Dendritic cell treated with granulocyte-macrophage colony-stimulating factor and Interleukin-4, amounts not matched to agents 40 ng/mL and 50 ng/mL, for 4 days (primary cell): ENCODE results near the gene GALNT6.
"Not testable (repeated sequence)": the region's sequence is repeated elsewhere in the genome, so short reads cannot be mapped to it uniquely, and the experiment has no call there.

ENCODE experiments used
- H3K27ac Mint-ChIP-seq: one replicate; pipeline ENCODE4 v1.8.0; 2022; ENCODE audit warnings: mild to moderate bottlenecking, mixed read lengths
- H3K27me3 Mint-ChIP-seq: one replicate; pipeline ENCODE4 v1.8.0; 2022; ENCODE audit warnings: mild to moderate bottlenecking, mixed read lengths
- H3K36me3 Mint-ChIP-seq: one replicate; pipeline ENCODE4 v1.8.0; 2022; ENCODE audit warnings: low read depth, mixed read lengths
- H3K4me1 Mint-ChIP-seq: one replicate; pipeline ENCODE4 v1.8.0; 2022; ENCODE audit warnings: low read depth, mixed read lengths
- H3K4me3 Mint-ChIP-seq: one replicate; pipeline ENCODE4 v1.8.0; 2022; ENCODE audit warnings: mild to moderate bottlenecking, moderate library complexity, mixed read lengths
- H3K9me3 Mint-ChIP-seq: one replicate; pipeline ENCODE4 v1.8.0; 2022; ENCODE audit warnings: mixed read lengths
- intact Hi-C: fragments of 100-400 bp; cut with micrococcal nuclease; formaldehyde crosslinking; loops from one replicate; pipeline ENCODE4 v1.15.0; 2022

Gene GALNT6

GRCh38 chr12:51346581-51346980 is 44.6 kb downstream of the GALNT6 start, which contains the start of gene CELA1:
TSS of gene CELA1 (minus strand) at chr12:51346679. CDS start at chr12:51346638, 41 bp downstream.
- Mint-ChIP-seq H3K27ac (no peak within 1 kb of the TSS), H3K4me3 (no peak within 1 kb of the TSS), H3K4me1 (peaks cover 5% of the 10 kb centered on the region), H3K9me3 (no peaks in the 10 kb centered on the region), H3K36me3 (no peaks in the 10 kb centered on the region), H3K27me3 (peaks cover 8% of the 10 kb centered on the region)
- intact Hi-C loops: no loop called here

- Mint-ChIP-seq H3K27me3 (peaks cover 8% of the 10 kb centered on the region), H3K27ac (no peak overlapping the region), H3K9me3 (no peaks in the 10 kb centered on the region), H3K36me3 (no peaks in the 10 kb centered on the region), H3K4me1 (peaks cover 12% of the 10 kb centered on the region), H3K4me3 (no peak overlapping the region)
- intact Hi-C loops: no loop called here
These were observed 45.5 kb downstream of the GALNT6 start for GRCh38 chr12:51345681-51346080.

- intact Hi-C loops: loop anchor here (5.0 kb wide), 1 partner anchor 36 kb away; no protein-coding TSS in a partner anchor
- no peaks in the 10 kb centered on the region for H3K36me3 Mint-ChIP-seq
- H3K4me3 Mint-ChIP-seq: no peak overlapping the region
- peaks cover 11% of the 10 kb centered on the region for H3K27me3 Mint-ChIP-seq
- peaks cover 12% of the 10 kb centered on the region for H3K4me1 Mint-ChIP-seq
- H3K27ac Mint-ChIP-seq: no peak overlapping the region
- H3K9me3 Mint-ChIP-seq: no peaks in the 10 kb centered on the region
These were observed 48.0 kb downstream of the GALNT6 start for GRCh38 chr12:51343201-51343600.

GRCh38 chr12:51342416-51342815 is 48.8 kb downstream of the GALNT6 start:
- Mint-ChIP-seq H3K27ac (no peak overlapping the region), H3K9me3 (no peaks in the 10 kb centered on the region), H3K4me3 (no peak overlapping the region), H3K36me3 (no peaks in the 10 kb centered on the region), H3K27me3 (peaks cover 9% of the 10 kb centered on the region), H3K4me1 (peaks cover 12% of the 10 kb centered on the region)
- intact Hi-C loops: loop anchor here (5.0 kb wide), 1 partner anchor 35 kb away; no protein-coding TSS in a partner anchor

GRCh38 chr12:51341251-51342007 is 49.8 kb downstream of the GALNT6 start:
- Mint-ChIP-seq H3K27me3 (peaks cover 8% of the 10 kb centered on the region), H3K36me3 (no peaks in the 10 kb centered on the region), H3K9me3 (no peaks in the 10 kb centered on the region), H3K4me3 (peak overlapping the region; percentile 59), H3K27ac (peak overlapping the region; percentile 72), H3K4me1 (peaks cover 18% of the 10 kb centered on the region)
- intact Hi-C loops: loop anchor here (2.0 to 5.0 kb wide), 3 partner anchors 17 to 79 kb away; partner anchors contain the start of gene BIN2

- no peaks in the 10 kb centered on the region for H3K9me3 Mint-ChIP-seq
- H3K27me3 Mint-ChIP-seq: peaks cover 12% of the 10 kb centered on the region
- peaks cover 29% of the 10 kb centered on the region for H3K4me1 Mint-ChIP-seq
- H3K27ac Mint-ChIP-seq: no peak overlapping the region
- no peaks in the 10 kb centered on the region for H3K36me3 Mint-ChIP-seq
- intact Hi-C loops: loop anchor here (2.0 to 5.0 kb wide), 3 partner anchors 15 to 77 kb away; partner anchors contain the start of gene BIN2
- no peak overlapping the region for H3K4me3 Mint-ChIP-seq
These were observed 51.5 kb downstream of the GALNT6 start for GRCh38 chr12:51339750-51340149.

GRCh38 chr12:51337336-51337735 is 53.9 kb downstream of the GALNT6 start:
- H3K4me3 Mint-ChIP-seq, H3K9me3 Mint-ChIP-seq, H3K36me3 Mint-ChIP-seq, H3K27ac Mint-ChIP-seq, intact Hi-C loops: not testable (repeated sequence)
- peaks cover 32% of the 10 kb centered on the region for H3K4me1 Mint-ChIP-seq
- H3K27me3 Mint-ChIP-seq: peaks cover 16% of the 10 kb centered on the region

GRCh38 chr12:51335931-51336330 is 55.3 kb downstream of the GALNT6 start:
- intact Hi-C loops: no loop called here
- Mint-ChIP-seq H3K4me3 (no peak overlapping the region), H3K36me3 (no peaks in the 10 kb centered on the region), H3K27ac (peak overlapping the region; percentile 36), H3K27me3 (peaks cover 16% of the 10 kb centered on the region), H3K9me3 (no peaks in the 10 kb centered on the region), H3K4me1 (peaks cover 27% of the 10 kb centered on the region)

GRCh38 chr12:51334764-51335163 is 56.4 kb downstream of the GALNT6 start:
- Mint-ChIP-seq H3K4me1 (peaks cover 32% of the 10 kb centered on the region), H3K27ac (peak overlapping the region; percentile 36)

GRCh38 chr12:51333536-51333935 is 57.7 kb downstream of the GALNT6 start:
- no peaks in the 10 kb centered on the region for H3K36me3 Mint-ChIP-seq
- H3K27ac Mint-ChIP-seq: no peak overlapping the region
- H3K9me3 Mint-ChIP-seq: no peaks in the 10 kb centered on the region
- peaks cover 44% of the 10 kb centered on the region for H3K4me1 Mint-ChIP-seq
- peaks cover 13% of the 10 kb centered on the region for H3K27me3 Mint-ChIP-seq
- intact Hi-C loops: no loop called here
- no peak overlapping the region for H3K4me3 Mint-ChIP-seq

More at GRCh38 chr12:51334764-51335163, 56.4 kb downstream of the GALNT6 start:
- H3K9me3 Mint-ChIP-seq: no peaks in the 10 kb centered on the region
- peaks cover 15% of the 10 kb centered on the region for H3K27me3 Mint-ChIP-seq
- no peak overlapping the region for H3K4me3 Mint-ChIP-seq
- H3K36me3 Mint-ChIP-seq: no peaks in the 10 kb centered on the region
- intact Hi-C loops: no loop called here

- H3K9me3 Mint-ChIP-seq: no peaks in the 10 kb centered on the region
- H3K4me3 Mint-ChIP-seq: no peak overlapping the region
- H3K4me1 Mint-ChIP-seq: peaks cover 49% of the 10 kb centered on the region
- peaks cover 6% of the 10 kb centered on the region for H3K27me3 Mint-ChIP-seq
- peak overlapping the region; percentile 75 for H3K27ac Mint-ChIP-seq
- intact Hi-C loops: no loop called here
- no peaks in the 10 kb centered on the region for H3K36me3 Mint-ChIP-seq
These were observed 61.0 kb downstream of the GALNT6 start for GRCh38 chr12:51330186-51330585.

- peaks cover 4% of the 10 kb centered on the region for H3K27me3 Mint-ChIP-seq
- H3K4me3 Mint-ChIP-seq: no peak overlapping the region
- H3K4me1 Mint-ChIP-seq: peaks cover 49% of the 10 kb centered on the region
These were observed 61.5 kb downstream of the GALNT6 start for GRCh38 chr12:51329742-51330141.

GRCh38 chr12:51328587-51328986 is 62.6 kb downstream of the GALNT6 start:
- Mint-ChIP-seq H3K4me3 (no peak overlapping the region), H3K36me3 (peaks cover 4% of the 10 kb centered on the region), H3K9me3 (no peaks in the 10 kb centered on the region), H3K27me3 (no peaks in the 10 kb centered on the region), H3K4me1 (peaks cover 57% of the 10 kb centered on the region), H3K27ac (peak overlapping the region; percentile 75)
- intact Hi-C loops: loop anchor here (5.0 kb wide), 1 partner anchor 36 kb away; no protein-coding TSS in a partner anchor

More at GRCh38 chr12:51329742-51330141, 61.5 kb downstream of the GALNT6 start:
- intact Hi-C loops: loop anchor here (5.0 kb wide), 1 partner anchor 37 kb away; no protein-coding TSS in a partner anchor
- Mint-ChIP-seq H3K9me3 (no peaks in the 10 kb centered on the region), H3K36me3 (no peaks in the 10 kb centered on the region), H3K27ac (peak overlapping the region; percentile 75)

- peaks cover 74% of the 10 kb centered on the region for H3K4me1 Mint-ChIP-seq
- H3K9me3 Mint-ChIP-seq: no peaks in the 10 kb centered on the region
- H3K27ac Mint-ChIP-seq: peak overlapping the region; percentile 93
- H3K27me3 Mint-ChIP-seq: no peaks in the 10 kb centered on the region
- intact Hi-C loops: loop anchor here (5.0 kb wide), 1 partner anchor 35 kb away; no protein-coding TSS in a partner anchor
- H3K4me3 Mint-ChIP-seq: peak overlapping the region; percentile 57
- H3K36me3 Mint-ChIP-seq: peaks cover 21% of the 10 kb centered on the region
These were observed 64.3 kb downstream of the GALNT6 start for GRCh38 chr12:51326698-51327439.
